Transverse colon (tissue), 4 donors: Measurements from ENCODE around the gene AMIGO1. TPM values are rescaled to one million over a fixed set of nuclear protein-coding genes. Genes with fewer than 3 reads are reported as not detected.

Experiments
- DNase-seq: peaks from one replicate; pipeline ENCODE4 v3.0.0-alpha.2; 2019
- H3K27ac ChIP-seq, 4 donors: fragments of 200-600 bp; sonication (generic); 2 replicates each; pipeline ENCODE4 v1.5.1; 2016 to 2018; ENCODE audit warnings: inconsistent platforms in 4 of 4
- H3K27me3 ChIP-seq: fragments of 200-600 bp; sonication (generic); 2 replicates; pipeline ENCODE4 v1.5.1; 2017; ENCODE audit warnings: inconsistent platforms
- H3K36me3 ChIP-seq, 4 donors: fragments of 200-600 bp; sonication (generic); 2 replicates each; pipeline ENCODE4 v1.5.1; 2017 to 2019; ENCODE audit warnings: inconsistent platforms in 4 of 4
- H3K4me1 ChIP-seq, 4 donors: fragments of 200-600 bp; sonication (generic); 2 replicates each; pipeline ENCODE4 v1.5.1; 2017 to 2020; ENCODE audit warnings: inconsistent platforms in 4 of 4
- H3K4me3 ChIP-seq, 4 donors: fragments of 200-600 bp; sonication (generic); 1 replicate in 1 of 4; 2 replicates in 3 of 4; pipeline versions ENCODE4 v1.5.1 to v1.6.1; 2017 to 2019; ENCODE audit warnings: inconsistent platforms in 4 of 4
- H3K9me3 ChIP-seq, 2 donors: fragments of 200-600 bp; sonication (generic); 2 replicates each; pipeline ENCODE4 v1.5.1; 2017 to 2019; ENCODE audit warnings: inconsistent platforms in 2 of 2
- CTCF ChIP-seq, 5 experiments: fragments of 200-600 bp in 3 of 5; fragments of 450-650 bp in 2 of 5; sonication (generic) in 3 of 5; IDR thresholded peaks; 1 replicate in 2 of 5; 2 replicates in 3 of 5; pipeline ENCODE4 v1.5.1; 2016 to 2017; ENCODE audit warnings: antibody characterized with exemption in 5 of 5, inconsistent platforms in 3 of 5, mild to moderate bottlenecking in 2 of 5, moderate library complexity in 1 of 5
- EP300 ChIP-seq: sonication (generic); formaldehyde crosslinking; IDR thresholded peaks from one replicate; pipeline ENCODE4 v1.6.1; 2017; ENCODE audit warnings: antibody characterized with exemption, low read depth
- POLR2A ChIP-seq: fragments of 450-650 bp; IDR thresholded peaks from one replicate; pipeline ENCODE4 v1.6.1; 2016; ENCODE audit warnings: antibody characterized with exemption, mild to moderate bottlenecking, moderate library complexity
- POLR2AphosphoS5 ChIP-seq, 3 donors: sonication (generic); formaldehyde crosslinking; IDR thresholded peaks; one replicate each; pipeline ENCODE4 v1.6.1; 2016; ENCODE audit warnings: antibody characterized with exemption in 3 of 3
- WGBS, 2 donors: methylation state at CpG; one replicate each; pipeline ENCODE4 v1.1.5; 2018; ENCODE audit warnings: low coverage in 1 of 2; 5-methylcytosine and 5-hydroxymethylcytosine counted together
- in situ Hi-C, 4 donors: fragments of 200-750 bp; cut with MboI; loops; one replicate each; pipeline versions ENCODE4 v1.15.0 to v1.15.1; 2017; ENCODE audit warnings: low sequenced_read_pairs in 3 of 4, low pct_ligation_motif_present in 1 of 4, low pct_unique_long_range_greater_than_20kb in 1 of 4
- intact Hi-C: fragments of 100-400 bp; cut with DNase I; formaldehyde crosslinking; loops from one replicate; pipeline ENCODE4 v1.15.1; 2023; ENCODE audit warnings: low total_unique reads
- total RNA-seq, 4 donors: library from RNA; depleted of rRNA; stranded (reverse); fragments of >200 nt; gene quantifications; one replicate each; pipeline ENCODE4 v1.1.0, GENCODE V29; 2016

AMIGO1 gene
- total RNA-seq, 4 donors from 2014 or later: 0.60 to 8.1 (median 3.5) TPM

GRCh38 chr1:109466452-109467300 is 42.9 kb downstream of the AMIGO1 start, which contains the start of gene SYPL2:
Gene SYPL2 (plus strand): TSS chr1:109466546. CDS start chr1:109466844, 298 bp downstream.
- peak within 1 kb of the TSS; percentile 54 to 85 (median 70) for H3K27ac ChIP-seq
- peak; percentile 51 for DNase-seq
- peak within 1 kb of the TSS; percentile 34 to 58 (median 52) for H3K4me3 ChIP-seq
- no peak for TF ChIP-seq EP300
- peak in 1 of 3 donors; percentile 33 for TF ChIP-seq POLR2AphosphoS5 (IDR thresholded peaks at IDR 0.05)
- no peaks in the 10 kb centered on the region for H3K36me3 ChIP-seq
- in situ Hi-C loops: no loop called here
- H3K9me3 ChIP-seq: no peaks in the 10 kb centered on the region
- 7% methylated on average over 39 of the region's 88 CpGs; no CpG with 5 or more reads in 1 of the 2 donors for WGBS, 2 donors
- peaks cover 0 to 25% (median 12%) of the 10 kb centered on the region in 4 donors for H3K4me1 ChIP-seq
- H3K27me3 ChIP-seq: peaks cover 92% of the 10 kb centered on the region
- intact Hi-C loops: no loop called here

DNA sequence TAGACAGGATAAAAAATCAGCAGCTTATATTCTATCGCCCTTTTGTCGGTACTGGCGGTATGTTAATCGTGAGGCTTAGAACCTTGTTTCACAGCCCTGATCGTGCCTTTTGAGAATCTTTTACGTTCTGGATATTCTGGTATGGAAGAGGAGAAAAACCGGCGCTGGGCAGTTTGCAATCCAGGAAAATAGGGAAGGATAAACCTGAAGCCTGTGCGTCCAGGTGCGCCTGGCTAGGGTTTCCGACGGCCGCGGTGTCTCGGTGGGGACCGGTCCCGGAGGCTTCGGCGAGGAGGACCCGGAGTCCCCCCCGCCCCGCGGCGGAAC is 43.4 kb downstream of the AMIGO1 start:
- Histone ChIP-seq H3K4me1 (peaks cover 0 to 25% (median 12%) of the 10 kb centered on the region in 4 donors), H3K4me3 (peak overlapping the region; percentile 34 to 58 (median 52)), H3K27ac (peak overlapping the region; percentile 54 to 85 (median 70)), H3K27me3 (peaks cover 93% of the 10 kb centered on the region), H3K36me3 (no peaks in the 10 kb centered on the region), H3K9me3 (no peaks in the 10 kb centered on the region)
- no peak for TF ChIP-seq EP300
- no peak for TF ChIP-seq CTCF (IDR thresholded peaks at IDR 0.05)
- no peak for TF ChIP-seq POLR2AphosphoS5 (IDR thresholded peaks at IDR 0.05)
- TF ChIP-seq POLR2A: no peak
- 10 to 38% methylated on average over 3 to 24 of the region's 24 CpGs for WGBS, 2 donors
- DNase-seq: no peak
- in situ Hi-C loops (no loop called here), intact Hi-C loops (no loop called here)

DNA sequence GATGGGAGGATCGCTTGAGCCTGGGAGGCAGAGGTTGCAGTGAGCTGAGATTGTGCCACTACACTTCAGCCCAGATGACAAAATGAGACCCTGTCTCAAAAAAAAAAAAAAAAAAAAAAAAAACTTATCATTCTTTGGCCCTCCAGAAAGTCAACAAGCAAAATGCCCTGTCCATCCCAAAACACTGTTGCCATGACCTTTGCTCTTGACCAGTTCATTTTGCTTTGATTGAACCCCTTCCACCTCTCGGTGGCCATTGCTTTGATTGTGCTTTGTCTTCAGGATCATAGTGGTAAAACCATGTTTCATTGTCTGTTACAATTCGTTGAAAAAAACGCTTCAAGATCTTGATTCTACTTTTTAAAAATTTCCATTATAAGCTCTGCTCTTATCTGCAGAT is 51.7 kb downstream of the AMIGO1 start:
- Histone ChIP-seq H3K4me3 (no peak overlapping the region), H3K9me3 (no peaks in the 10 kb centered on the region), H3K36me3 (no peaks in the 10 kb centered on the region), H3K27ac (no peak overlapping the region), H3K27me3 (peaks cover 33% of the 10 kb centered on the region), H3K4me1 (no peaks in the 10 kb centered on the region)
- DNase-seq: no peak
- intact Hi-C loops: no loop called here
- 85 to 93% methylated on average over 4 of the region's 4 CpGs for WGBS, 2 donors
- TF ChIP-seq EP300: no peak
- TF ChIP-seq POLR2AphosphoS5 (IDR thresholded peaks at IDR 0.05): no peak
- no peak for TF ChIP-seq POLR2A
- no peak for TF ChIP-seq CTCF (IDR thresholded peaks at IDR 0.05)
- in situ Hi-C loops: no loop called here

- H3K9me3 ChIP-seq: no peaks in the 10 kb centered on the region
- no peaks in the 10 kb centered on the region for H3K4me1 ChIP-seq
- no peak for DNase-seq
- no peaks in the 10 kb centered on the region for H3K36me3 ChIP-seq
- H3K27ac ChIP-seq: no peak overlapping the region
- TF ChIP-seq POLR2AphosphoS5 (IDR thresholded peaks at IDR 0.05) (no peak), CTCF (IDR thresholded peaks at IDR 0.05) (no peak), POLR2A (no peak), EP300 (no peak)
- 91 to 96% methylated on average over 1 of the region's 1 CpG for WGBS, 2 donors
- intact Hi-C loops (no loop called here), in situ Hi-C loops (no loop called here)
- no peak overlapping the region for H3K4me3 ChIP-seq
- peaks cover 25% of the 10 kb centered on the region for H3K27me3 ChIP-seq
Measured at GRCh38 chr1:109454497-109455133, 54.9 kb downstream of the AMIGO1 start.

Other genes with a start within 250 kb of the AMIGO1 start
- 10 to 100 TPM in 1 of 4 donors, 1 to 10 TPM in 3; 1.9 to 18.0 (median 4.4) TPM for gene PSRC1, start 226.6 kb downstream of the AMIGO1 start, total RNA-seq
- gene MYBPHL, start 202.7 kb downstream of the AMIGO1 start, total RNA-seq: not detected
- 10 to 100 TPM; 53.5 to 79.3 (median 66.2) TPM for gene SORT1, start 111.8 kb downstream of the AMIGO1 start, total RNA-seq
- gene PSMA5, start 83.3 kb downstream of the AMIGO1 start, total RNA-seq: 10 to 100 TPM; 28.4 to 41.8 (median 33.3) TPM
- gene SYPL2, start 43.2 kb downstream of the AMIGO1 start, total RNA-seq: 1 to 10 TPM in 1 of 4 donors, under 1 TPM in 3; 0.40 to 4.1 (median 0.44) TPM
- gene ATXN7L2, start 25.8 kb downstream of the AMIGO1 start, total RNA-seq: 10 to 100 TPM in 1 of 4 donors, 1 to 10 TPM in 3; 2.7 to 12.3 (median 6.2) TPM
- gene CYB561D1, start 15.6 kb downstream of the AMIGO1 start, total RNA-seq: 10 to 100 TPM; 10.5 to 37.4 (median 17.3) TPM
- not detected for gene GPR61, start 30.1 kb upstream of the AMIGO1 start, total RNA-seq
- gene GNAI3, start 38.9 kb upstream of the AMIGO1 start, total RNA-seq: 1 to 10 TPM; 2.2 to 7.5 (median 5.1) TPM
- not detected for gene GNAT2, start 109.9 kb upstream of the AMIGO1 start, total RNA-seq
- 10 to 100 TPM; 21.3 to 59.7 (median 39.0) TPM for gene AMPD2, start 110.1 kb upstream of the AMIGO1 start, total RNA-seq
- 100 to 1,000 TPM in 2 of 4 donors, 10 to 100 TPM in 2; 64.9 to 104 (median 94.8) TPM for gene GSTM4, start 146.4 kb upstream of the AMIGO1 start, total RNA-seq
- 10 to 100 TPM; 27.0 to 87.5 (median 57.2) TPM for gene GSTM2, start 158.3 kb upstream of the AMIGO1 start, total RNA-seq
- gene GSTM1, start 178.1 kb upstream of the AMIGO1 start, total RNA-seq: 10 to 100 TPM in 1 of 4 donors, not detected in 3; 18.1 TPM
- gene GSTM5, start 202.5 kb upstream of the AMIGO1 start, total RNA-seq: 1 to 10 TPM in 2 of 4 donors, not detected in 2; 1.2 to 1.4 TPM
- 10 to 100 TPM in 3 of 4 donors, 1 to 10 TPM in 1; 8.2 to 34.1 (median 24.3) TPM for gene GSTM3, start 231.3 kb upstream of the AMIGO1 start, total RNA-seq